Measurements from ENCODE around the gene SH2B2.
"Not testable (repeated sequence)": the region's sequence is repeated elsewhere in the genome, so short reads cannot be mapped to it uniquely, and the experiment has no call there.

The SH2B2 gene

DNA sequence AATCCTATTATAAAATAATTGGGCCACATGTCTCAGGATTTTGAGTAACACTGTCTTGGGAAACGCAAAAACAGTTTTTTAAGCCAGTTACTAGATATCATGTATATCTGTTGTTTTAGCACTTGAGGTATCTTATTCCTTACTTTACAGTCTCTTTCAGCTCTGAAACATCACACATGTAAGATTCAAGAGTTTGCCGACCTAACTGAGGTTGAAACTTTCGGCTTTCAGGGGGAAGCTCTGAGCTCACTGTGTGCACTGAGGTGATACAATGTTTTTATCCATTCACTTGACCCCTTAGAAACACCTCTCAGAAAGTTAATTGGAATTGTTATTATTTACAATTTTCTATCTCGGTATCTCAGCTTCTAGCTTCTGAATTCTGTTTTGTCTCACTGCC lies 50.8 kb downstream of the SH2B2 start:
- not testable (repeated sequence) for FAIRE-seq; DNase-seq (ENCODE audit: insufficient read length, low spot score)

DNA sequence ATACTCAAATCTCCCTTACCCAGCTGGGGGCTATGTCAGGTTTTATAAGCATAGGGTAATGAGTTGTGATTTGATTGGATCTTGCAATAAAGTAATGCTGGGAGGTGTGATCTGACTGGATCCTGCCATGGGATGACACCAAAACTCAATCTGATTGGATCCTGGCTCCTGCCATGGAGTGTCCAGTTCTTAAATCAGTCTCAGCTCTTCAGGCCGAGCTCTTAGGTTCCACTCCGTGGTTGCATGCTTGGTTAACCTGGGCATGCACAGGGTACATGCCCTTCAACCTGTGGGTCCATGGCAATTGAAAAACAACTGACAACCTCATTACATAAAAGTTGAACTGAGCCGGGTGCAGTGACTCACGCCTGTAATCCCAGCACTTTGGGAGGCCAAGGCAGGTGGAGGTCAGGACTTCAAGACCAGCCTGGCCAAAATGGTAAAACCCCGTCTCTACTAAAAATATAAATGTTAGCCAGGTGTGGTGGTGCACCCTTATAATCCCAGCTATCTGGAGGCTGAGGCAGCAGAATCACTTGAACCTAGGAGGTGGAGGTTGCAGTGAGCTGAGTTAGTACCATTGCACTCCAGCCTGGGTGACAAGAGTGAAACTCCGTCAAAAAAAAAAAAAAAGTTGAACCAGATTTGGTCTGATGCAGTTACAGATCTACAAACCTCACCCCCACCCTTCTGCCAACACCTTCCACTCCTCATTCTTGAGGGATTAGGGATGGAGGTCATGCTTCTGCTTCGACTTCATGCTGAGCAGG lies 54.1 kb downstream of the SH2B2 start:
- DNase-seq (ENCODE audit: insufficient read length, low spot score); FAIRE-seq: not testable (repeated sequence)

DNA sequence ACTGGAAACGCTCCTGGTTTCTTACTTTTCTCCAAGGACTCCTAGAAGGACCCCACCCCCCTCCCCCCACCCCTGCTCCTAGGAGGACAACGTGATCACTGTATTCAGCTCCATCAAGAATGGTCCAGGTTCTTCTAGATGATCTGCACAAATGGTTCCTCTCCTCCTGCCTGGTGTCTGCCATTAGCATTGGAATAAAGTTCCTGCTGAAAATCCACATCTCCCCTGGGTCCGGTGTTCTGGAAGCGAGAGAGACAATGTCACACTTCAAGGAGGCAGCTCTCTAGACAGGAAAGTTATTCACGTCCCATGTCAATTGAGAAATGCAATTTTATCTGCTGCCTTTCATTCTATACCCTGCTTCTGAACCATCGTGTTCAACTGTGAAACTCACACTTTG lies 60.3 kb downstream of the SH2B2 start:
- not testable (repeated sequence) for DNase-seq (ENCODE audit: insufficient read length, low spot score); FAIRE-seq

DNA sequence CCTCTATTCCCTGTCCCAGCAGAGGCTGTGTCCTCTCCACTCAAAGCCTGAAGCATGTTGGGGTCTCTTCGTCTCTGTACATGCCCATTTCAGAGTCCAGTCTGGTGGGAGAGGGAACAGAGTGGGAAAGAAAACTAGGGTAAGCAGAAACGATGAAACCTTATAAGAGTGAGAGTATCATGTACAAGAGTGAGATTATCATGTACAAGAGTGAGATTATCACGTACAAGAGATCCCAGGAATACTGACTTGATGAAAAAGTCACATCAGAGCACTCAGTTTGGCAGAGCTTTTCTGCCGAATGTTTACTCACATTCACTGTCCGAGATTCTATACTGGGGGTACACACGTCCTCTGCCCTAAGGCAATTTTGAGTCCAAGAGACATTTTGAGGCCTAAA lies 69.7 kb downstream of the SH2B2 start, which contains the start of gene SPDYE6:
TSS of gene SPDYE6 (minus strand) at position 101 of the 400 bp plus-strand sequence. CDS start 421 bp downstream, outside the sequence.
- not testable (repeated sequence) for DNase-seq (ENCODE audit: insufficient read length, low spot score); FAIRE-seq

DNA sequence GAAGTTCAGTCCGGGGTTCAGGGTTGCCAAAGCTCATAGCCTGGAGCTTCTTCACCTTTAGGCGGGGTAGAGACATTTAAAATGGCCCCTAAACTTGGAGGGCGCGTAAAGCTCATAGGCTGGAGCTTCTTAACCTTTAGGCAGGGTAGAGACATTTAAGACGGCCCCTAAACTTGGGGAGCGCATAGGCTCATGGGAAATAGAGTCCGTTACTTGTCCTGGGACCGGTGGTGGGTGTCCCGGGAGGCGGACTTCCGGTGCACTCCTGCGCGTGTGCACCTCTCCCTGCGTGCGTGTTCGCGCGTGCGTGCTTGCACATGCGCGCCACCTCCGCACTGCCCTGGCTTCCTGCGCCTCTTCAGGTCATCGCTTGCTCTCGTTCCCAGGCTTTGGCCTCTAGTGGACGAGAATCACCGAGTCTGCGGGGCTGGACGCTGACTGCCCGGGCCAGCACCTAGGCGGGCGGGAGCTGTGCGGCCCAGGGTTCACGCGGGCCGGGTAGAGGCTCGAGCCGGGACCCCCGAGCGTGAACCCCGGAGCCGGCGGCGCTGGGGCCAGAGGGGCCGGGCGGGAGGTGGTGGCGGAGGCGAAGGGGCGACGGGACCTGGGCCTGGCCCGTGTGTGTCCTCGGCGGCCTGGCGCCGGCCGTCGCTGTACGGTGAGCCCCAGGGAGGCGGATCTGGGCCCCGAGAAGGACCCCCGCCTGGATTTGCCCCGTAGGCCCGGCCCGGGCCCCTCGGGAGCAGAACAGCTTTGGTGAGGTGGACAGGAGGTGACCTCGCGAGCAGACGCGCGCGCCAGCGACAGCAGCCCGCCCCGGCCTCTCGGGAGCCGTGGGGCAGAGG lies 77.1 kb downstream of the SH2B2 start:
- TF ChIP-seq, protein P1, sequence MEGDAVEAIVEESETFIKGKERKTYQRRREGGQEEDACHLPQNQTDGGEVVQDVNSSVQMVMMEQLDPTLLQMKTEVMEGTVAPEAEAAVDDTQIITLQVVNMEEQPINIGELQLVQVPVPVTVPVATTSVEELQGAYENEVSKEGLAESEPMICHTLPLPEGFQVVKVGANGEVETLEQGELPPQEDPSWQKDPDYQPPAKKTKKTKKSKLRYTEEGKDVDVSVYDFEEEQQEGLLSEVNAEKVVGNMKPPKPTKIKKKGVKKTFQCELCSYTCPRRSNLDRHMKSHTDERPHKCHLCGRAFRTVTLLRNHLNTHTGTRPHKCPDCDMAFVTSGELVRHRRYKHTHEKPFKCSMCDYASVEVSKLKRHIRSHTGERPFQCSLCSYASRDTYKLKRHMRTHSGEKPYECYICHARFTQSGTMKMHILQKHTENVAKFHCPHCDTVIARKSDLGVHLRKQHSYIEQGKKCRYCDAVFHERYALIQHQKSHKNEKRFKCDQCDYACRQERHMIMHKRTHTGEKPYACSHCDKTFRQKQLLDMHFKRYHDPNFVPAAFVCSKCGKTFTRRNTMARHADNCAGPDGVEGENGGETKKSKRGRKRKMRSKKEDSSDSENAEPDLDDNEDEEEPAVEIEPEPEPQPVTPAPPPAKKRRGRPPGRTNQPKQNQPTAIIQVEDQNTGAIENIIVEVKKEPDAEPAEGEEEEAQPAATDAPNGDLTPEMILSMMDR (IDR thresholded peaks at IDR 0.05; ENCODE audit: insufficient read depth, missing control alignments): peak; percentile 2
- DNase-seq (ENCODE audit: insufficient read length, low spot score): peak; percentile 34
- not testable (repeated sequence) for FAIRE-seq

DNA sequence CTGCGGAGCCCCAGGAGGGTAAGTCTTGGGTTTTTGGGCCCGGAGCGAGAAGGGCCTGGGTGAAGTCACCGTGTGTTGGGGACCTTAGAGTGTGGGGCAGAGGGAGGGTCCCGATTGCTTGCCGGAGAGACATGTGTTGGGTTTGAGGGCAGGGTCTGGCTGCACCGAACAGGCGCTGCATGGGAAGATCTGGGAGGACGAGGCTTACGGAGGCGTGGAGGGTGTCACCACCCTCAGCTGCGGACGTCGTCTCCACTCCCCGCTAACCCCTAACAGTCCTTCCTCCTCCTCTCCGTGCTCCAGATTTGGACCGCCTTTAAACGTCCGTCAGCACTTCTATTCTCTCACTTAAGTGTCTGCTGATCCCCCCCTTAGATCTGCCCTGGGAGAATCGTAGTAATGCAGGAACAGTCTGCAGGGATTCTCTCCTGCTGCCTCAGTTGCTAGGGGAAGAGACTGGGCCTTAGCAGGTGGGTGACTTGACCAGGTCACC lies 77.8 kb downstream of the SH2B2 start:
- DNase-seq (ENCODE audit: insufficient read length, low spot score); FAIRE-seq: not testable (repeated sequence)

DNA sequence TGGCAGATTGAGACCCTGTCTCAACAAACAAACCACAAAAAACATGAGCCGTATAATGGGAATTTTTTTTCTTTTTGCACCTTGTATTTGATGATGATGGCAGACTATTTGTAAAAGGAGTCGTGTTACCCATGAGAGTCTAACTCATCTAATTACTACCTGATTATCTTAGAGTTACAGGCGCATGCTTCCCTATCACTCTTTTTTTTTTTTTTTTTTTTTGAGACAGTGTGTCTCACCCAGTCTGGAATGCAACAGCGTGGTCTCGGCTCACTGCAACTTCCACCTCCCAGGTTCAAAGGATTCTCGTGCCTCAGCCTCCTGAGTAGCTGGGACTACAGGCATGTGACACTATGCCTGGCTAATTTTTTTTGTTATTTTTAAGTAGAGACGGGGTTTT lies 78.7 kb downstream of the SH2B2 start:
- FAIRE-seq: not testable (repeated sequence)

DNA sequence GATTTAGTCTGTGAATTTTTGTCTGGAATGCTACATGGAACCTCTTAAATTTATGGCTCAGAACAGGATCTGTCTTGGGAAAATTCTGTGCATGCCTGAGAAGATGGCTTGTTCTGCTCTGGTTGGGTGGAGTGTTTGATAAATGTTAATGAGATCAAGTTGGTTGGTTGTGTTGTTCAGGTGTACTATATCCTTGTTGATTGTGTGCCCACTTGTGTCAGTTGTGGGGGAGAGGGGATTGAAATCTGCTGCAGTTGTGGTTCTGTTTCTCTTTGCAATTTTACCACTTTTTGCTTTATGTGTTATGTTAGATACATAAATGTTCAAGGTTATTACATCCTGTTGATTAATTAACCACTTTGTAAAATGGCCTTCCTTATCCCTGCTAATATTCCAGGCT lies 83.4 kb downstream of the SH2B2 start:
- not testable (repeated sequence) for FAIRE-seq; DNase-seq (ENCODE audit: insufficient read length, low spot score)

More for the DNA sequence above, 78.7 kb downstream of the SH2B2 start:
- not testable (repeated sequence) for DNase-seq (ENCODE audit: insufficient read length, low spot score)
